GM19324 (cell line): ENCODE data around the gene STS.
"Not testable (repeated sequence)": the region's sequence is repeated elsewhere in the genome, so short reads cannot be mapped to it uniquely, and the experiment has no call there.

Experiments used
- ATAC-seq: cut with Tn5 transposase; IDR thresholded peaks from one replicate; pipeline ENCODE4 v1.9.1; 2021; ENCODE audit warnings: mild to moderate bottlenecking, moderate library complexity; ENCODE audit not compliant: unreplicated experiment, low FRiP score

The STS gene

GRCh38 chrX:7170898-7171297 lies 23.4 kb downstream of the STS start:
- ATAC-seq: no peak

DNA sequence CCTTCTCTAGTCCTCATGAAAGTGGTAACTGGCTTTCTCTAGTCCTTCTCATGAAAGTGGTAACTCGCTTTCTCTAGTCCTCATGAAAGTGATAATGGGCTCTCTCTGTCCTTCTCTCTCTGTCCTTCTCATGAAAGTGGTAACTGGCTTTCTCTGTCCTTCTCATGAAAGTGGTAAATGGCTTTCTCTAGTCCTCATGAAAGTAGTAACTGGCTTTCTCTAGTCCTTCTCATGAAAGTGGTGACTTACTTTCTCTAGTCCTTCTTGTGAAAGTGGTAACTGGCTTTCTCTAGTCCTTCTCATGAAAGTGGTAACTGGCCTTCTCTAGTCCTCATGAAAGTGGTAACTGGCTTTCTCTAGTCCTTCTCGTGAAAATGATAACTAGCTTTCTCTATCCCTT lies 31.3 kb downstream of the STS start:
- not testable (repeated sequence) for ATAC-seq

- no peak for ATAC-seq
Observed at GRCh38 chrX:7179446-7179845, 31.9 kb downstream of the STS start.

- ATAC-seq: no peak
Observed at GRCh38 chrX:7184816-7185215, 37.3 kb downstream of the STS start.

DNA sequence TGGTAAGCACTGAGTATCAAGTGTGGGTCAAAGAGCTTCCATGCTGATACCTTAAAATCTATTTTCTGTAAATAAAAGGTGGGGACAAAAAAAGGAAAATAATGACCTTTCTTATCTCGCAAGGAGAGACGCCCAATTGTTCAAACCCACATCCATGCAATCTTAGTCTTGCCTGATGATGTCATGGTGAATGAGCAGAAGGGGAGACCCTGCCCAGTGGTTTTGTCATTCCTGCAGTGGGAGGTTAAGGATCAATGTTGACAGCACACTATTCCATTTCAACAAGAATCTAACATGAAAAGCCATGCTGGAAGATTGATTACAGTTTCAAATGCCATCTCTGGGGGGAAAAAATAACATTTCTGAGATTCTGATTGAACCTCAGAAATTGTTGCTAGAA lies 41.2 kb downstream of the STS start:
- no peak for ATAC-seq

- no peak for ATAC-seq
Observed at GRCh38 chrX:7190157-7190556, 42.6 kb downstream of the STS start.

DNA sequence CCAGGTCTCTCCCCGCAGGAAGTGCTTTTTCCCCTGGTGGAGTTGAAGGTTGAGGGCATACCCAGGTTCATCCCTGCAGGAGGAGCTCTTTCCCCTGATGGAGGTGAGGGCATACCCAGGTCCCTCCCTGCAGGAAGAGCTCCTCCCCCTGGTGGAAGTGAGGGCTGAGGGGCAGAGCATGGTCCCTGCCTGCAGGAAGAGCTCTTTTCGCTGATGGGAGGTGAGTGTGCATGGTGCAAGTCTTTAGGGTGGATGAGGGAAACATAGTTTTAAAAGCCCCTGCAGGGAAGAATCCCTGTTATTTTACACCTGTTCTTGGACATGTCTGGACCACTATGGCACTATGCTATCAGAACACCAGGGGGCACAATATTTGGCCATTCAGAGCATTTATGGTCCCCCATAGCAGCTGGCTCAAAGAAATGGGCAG lies 44.2 kb downstream of the STS start:
- no peak for ATAC-seq

DNA sequence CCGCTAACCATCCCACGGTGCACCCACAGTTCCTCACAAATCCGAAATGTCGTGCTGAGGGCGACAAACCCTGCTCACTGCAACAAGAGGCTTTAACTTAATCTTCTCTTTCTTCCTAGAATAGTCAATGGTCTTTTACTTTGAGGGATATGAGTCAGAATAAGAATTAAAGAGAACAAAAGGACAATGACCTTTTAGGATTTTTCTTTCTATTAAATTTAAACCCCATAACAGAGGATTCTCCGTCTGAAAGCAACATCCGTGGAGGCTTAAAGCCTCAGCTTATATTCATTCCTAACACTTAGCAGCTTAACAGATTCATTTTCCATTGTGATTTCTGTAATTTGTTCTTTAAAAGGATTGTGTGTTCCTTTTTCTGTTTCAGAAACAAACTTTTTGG lies 45.4 kb downstream of the STS start:
- ATAC-seq: no peak

DNA sequence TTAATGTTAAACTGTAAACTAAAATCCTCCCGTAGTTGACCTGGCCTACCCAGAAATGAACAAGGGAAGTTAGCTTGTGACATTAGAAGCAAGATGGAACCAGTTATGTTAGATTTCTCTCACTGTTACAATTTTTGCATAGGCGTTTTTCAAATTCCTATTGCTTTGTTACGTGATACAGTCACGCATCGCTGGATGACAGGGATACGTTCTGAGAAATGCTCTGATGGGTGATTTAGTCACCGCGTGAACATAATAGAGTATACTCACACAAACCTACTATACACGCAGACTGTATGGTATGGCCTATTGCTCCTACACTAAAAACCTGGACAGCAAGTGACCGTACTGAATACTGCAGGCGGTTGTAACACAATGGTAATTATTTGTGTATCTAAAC lies 47.1 kb downstream of the STS start:
- no peak for ATAC-seq
